NCI-H510A (cell line): ENCODE measurements around the gene KLHL14.
"Not testable (repeated sequence)": the region's sequence is repeated elsewhere in the genome, so short reads cannot be mapped to it uniquely, and the experiment has no call there.

Source experiments
- DNase-seq: peaks from one replicate; lab custom pipeline; 2025; lab: John Stamatoyannopoulos, UW

The KLHL14 gene

GRCh38 chr18:32772581-32773381 lies at the start of gene KLHL14:
TSS of gene KLHL14 (minus strand) at chr18:32773023. CDS start at chr18:32770591, 2,432 bp downstream.
- no peak for DNase-seq

GRCh38 chr18:32822197-32822596 lies 49.4 kb upstream of the KLHL14 start:
- no peak for DNase-seq

GRCh38 chr18:32815881-32816280 lies 43.1 kb upstream of the KLHL14 start:
- no peak for DNase-seq

GRCh38 chr18:32812342-32812741 lies 39.5 kb upstream of the KLHL14 start:
- DNase-seq = no peak

GRCh38 chr18:32810314-32810713 lies 37.5 kb upstream of the KLHL14 start:
- DNase-seq = no peak

GRCh38 chr18:32805354-32805753 lies 32.5 kb upstream of the KLHL14 start:
- no peak for DNase-seq

GRCh38 chr18:32804134-32804888 lies 31.5 kb upstream of the KLHL14 start:
- DNase-seq = no peak

GRCh38 chr18:32803568-32803967 lies 30.7 kb upstream of the KLHL14 start:
- DNase-seq = peak; percentile 13

GRCh38 chr18:32802591-32803451 lies 30.0 kb upstream of the KLHL14 start:
- DNase-seq = no peak

- DNase-seq = no peak
These were observed 28.4 kb upstream of the KLHL14 start for GRCh38 chr18:32801228-32801627.

- no peak for DNase-seq
These were observed 25.6 kb upstream of the KLHL14 start for GRCh38 chr18:32798209-32798960.

GRCh38 chr18:32794667-32795066 lies 21.8 kb upstream of the KLHL14 start:
- DNase-seq = not testable (repeated sequence)

- DNase-seq = no peak
These were observed 6.2 kb upstream of the KLHL14 start for GRCh38 chr18:32779010-32779409.

GRCh38 chr18:32777049-32777448 lies 4.2 kb upstream of the KLHL14 start:
- DNase-seq = no peak

- no peak for DNase-seq
These were observed 3.7 kb upstream of the KLHL14 start for GRCh38 chr18:32776561-32776960.

- DNase-seq = no peak
These were observed 2.8 kb upstream of the KLHL14 start for GRCh38 chr18:32775628-32776027.

GRCh38 chr18:32773382-32773712 lies 524 bp upstream of the KLHL14 start:
- no peak for DNase-seq

GRCh38 chr18:32771871-32772580 lies 797 bp downstream of the KLHL14 start:
- peak; percentile 25 for DNase-seq

GRCh38 chr18:32771169-32771751 lies 1.6 kb downstream of the KLHL14 start:
- DNase-seq = peak; percentile 42

GRCh38 chr18:32770666-32771168 lies 2.1 kb downstream of the KLHL14 start:
- DNase-seq = peak; percentile 33
